Measurements from ENCODE around the gene SNTB2. TPM values are rescaled to one million over a fixed set of nuclear protein-coding genes. Genes with fewer than 3 reads are reported as not detected.

The SNTB2 gene
- total and polyA plus RNA-seq, 9 of the 15 experiments (the other 6 are each of a cell fraction or from before 2014, with no cell fraction given), result 1.2 to 13.7 (median 5.7) TPM

- TF ChIP-seq REST (IDR thresholded peaks at IDR 0.05; ENCODE audit: borderline replicate concordance) (peak; percentile 42; the same call in 1 of the 2 replicates), REST (CRISPR knock-in tag; IDR thresholded peaks at IDR 0.05; ENCODE audit: low read depth) (no peak), ZNF699 (CRISPR knock-in tag; IDR thresholded peaks at IDR 0.05; ENCODE audit: insufficient replicate concordance) (no peak), GABPA (tag; conservative IDR thresholded peaks at IDR 0.05; ENCODE audit: low read depth) (peak; percentile 73), HNRNPLL (IDR thresholded peaks at IDR 0.05; ENCODE audit: low read depth, low read length, poor library complexity, severe bottlenecking) (peak; percentile 57), HBP1 (CRISPR knock-in tag; IDR thresholded peaks at IDR 0.05) (no peak), MLLT1 (IDR thresholded peaks at IDR 0.05) (no peak)
Observed at GRCh38 chr16:69310653-69311532, 123.9 kb downstream of the SNTB2 start, which contains the start of gene VPS4A (continued).

Data from K562 (cell line).